HG03378 (cell line): ENCODE data around the gene SMURF2.
"Not testable (repeated sequence)": the region's sequence is repeated elsewhere in the genome, so short reads cannot be mapped to it uniquely, and the experiment has no call there.

Experiments used
- ATAC-seq: cut with Tn5 transposase; IDR thresholded peaks from one replicate; pipeline ENCODE4 v1.9.1; 2021; ENCODE audit warnings: mild to moderate bottlenecking, moderate library complexity; ENCODE audit not compliant: unreplicated experiment

Gene SMURF2

GRCh38 chr17:64667807-64668721 is 6.0 kb upstream of the SMURF2 start:
- not testable (repeated sequence) for ATAC-seq

DNA sequence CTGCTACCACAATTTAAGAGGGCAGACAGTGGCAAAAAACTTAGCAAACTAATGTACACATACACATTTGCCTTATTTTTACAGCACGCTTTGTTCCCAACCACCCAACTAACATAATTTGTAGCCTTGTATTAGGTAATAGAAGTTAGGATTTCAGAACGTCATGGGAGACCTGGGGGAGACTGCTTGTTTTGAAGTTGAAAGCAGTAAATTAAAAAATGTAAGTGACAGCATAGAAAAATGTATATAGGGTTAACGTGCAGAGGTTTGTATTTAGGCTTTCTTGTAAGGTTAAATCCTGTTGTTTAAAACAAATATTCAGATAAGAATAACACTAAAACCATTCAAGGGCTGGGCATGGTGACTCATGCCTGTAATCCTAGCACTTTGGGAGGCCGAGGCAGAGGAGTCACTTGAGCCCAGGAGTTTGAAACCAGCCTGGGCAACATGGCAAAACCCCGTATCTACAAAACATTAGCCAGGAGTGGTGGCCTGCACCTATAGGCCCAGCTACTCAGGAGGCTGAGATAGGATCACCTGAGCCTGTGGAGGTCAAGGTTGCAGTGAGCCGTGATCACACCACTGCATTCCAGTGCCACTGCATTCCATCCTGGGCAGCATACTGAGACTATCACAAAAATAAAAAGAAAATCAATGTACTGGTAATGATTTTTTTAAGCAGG is 2.3 kb upstream of the SMURF2 start:
- not testable (repeated sequence) for ATAC-seq

GRCh38 chr17:64663836-64664235 is 1.7 kb upstream of the SMURF2 start:
- not testable (repeated sequence) for ATAC-seq

GRCh38 chr17:64662774-64663367 is 764 bp upstream of the SMURF2 start:
- no peak for ATAC-seq

GRCh38 chr17:64661726-64661975 is 456 bp downstream of the SMURF2 start:
- ATAC-seq = no peak

DNA sequence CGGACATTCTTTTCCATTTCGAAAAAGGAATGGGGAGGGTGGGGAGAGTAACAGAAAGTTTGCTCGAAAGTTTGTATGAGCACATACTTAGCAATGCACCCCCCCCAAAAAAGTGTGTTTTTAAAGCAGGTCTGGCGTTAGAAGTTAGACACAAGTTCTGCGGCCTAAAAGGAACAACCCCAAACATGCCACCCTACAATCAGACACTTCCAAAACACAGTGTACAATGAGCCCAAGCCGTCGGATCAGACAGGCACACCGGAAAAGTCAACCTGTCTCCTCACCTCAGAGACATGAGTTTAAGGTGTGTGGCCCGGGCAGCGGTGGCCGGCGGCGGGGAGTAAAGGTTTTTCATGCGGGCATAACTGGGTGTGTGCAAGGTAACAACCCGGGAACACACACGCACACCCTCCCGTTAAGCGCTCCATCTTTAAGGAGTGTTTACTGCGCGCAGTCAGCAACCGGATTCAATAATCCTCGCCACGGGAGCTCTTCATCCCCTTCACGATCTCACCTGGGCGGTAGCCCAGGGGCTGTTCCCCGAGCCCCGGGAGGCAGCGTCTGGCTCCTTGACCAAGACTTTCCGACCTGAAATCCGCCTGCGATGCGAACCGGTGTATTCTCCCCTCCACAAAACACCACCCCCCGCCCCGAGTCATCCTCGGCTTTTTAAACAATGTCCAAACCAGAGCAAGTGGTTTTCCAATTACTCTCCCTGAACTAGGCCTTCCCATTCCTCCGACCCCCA is 955 bp downstream of the SMURF2 start:
- not testable (repeated sequence) for ATAC-seq

DNA sequence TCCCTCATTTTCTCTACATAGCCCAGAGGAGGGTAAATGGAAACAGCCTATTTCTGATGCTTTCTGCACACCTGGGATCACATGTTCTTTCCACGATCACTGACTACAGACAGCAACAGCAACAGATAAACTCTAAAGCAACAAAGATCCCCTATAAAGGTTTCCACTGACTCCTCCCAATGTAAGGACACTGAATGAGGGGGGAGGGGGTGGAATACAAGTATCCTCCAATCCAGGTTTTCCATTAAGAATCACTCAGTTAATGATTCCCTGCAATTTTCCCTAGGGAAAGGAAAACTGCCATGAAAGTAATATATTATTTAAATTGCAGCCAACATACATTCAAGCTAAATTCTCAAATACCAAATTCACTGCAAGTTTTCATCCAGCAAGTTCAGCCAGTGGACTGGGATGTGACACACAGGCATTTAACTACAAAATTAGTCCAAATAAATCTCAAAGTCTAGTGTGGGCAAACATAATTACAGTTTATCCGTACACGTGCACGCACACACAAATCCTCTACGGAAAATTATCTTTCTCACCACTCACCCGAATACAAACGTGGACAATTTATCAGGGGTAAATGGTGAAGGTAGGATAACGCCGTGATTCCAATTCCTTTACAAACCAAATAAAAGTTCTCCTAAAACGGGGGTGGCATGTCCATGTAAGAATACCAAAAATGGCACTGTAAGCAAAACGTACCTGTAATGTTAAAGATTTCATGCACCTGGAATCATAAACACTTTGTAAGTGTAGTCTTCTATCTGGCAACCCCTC is 1.7 kb downstream of the SMURF2 start:
- not testable (repeated sequence) for ATAC-seq

- ATAC-seq = no peak
These were observed 3.2 kb downstream of the SMURF2 start for GRCh38 chr17:64658931-64659330.

- no peak for ATAC-seq
These were observed 4.4 kb downstream of the SMURF2 start for GRCh38 chr17:64657610-64658125.

DNA sequence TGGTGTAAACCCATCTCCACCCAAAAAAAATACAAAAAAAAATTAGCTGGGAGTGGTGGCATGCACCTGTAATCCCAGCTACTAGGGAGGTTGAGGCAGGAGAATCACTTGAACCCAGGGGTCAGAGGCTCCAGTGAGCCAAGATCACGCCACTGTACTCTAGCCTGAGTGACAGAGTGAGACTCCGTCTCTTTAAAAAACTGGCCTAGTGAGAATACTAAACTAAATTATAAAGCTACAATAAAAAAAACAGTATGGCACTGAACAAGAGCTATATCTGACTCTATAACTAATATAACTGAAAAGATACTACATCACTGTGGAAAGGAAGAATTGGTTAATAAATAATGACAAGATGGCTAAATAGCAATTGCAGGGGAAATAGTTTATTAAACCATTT is 6.4 kb downstream of the SMURF2 start:
- no peak for ATAC-seq

DNA sequence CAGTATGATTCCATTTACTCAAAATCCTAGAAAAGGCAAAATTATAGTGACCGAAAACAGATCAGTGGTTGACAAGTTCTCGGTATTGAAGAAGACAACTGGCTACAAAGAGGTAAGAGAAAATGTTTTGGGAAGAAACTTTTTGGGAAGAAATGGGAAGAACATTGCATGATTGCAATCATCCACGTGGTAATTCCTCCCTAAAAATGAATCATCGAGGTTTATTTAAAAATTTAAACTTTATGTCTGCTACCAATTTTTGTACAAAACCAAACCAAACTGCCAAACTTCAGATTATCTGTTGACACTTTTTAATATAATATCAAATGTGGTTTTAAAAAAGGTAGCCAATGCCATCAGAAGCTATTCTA is 8.1 kb downstream of the SMURF2 start:
- ATAC-seq = no peak

DNA sequence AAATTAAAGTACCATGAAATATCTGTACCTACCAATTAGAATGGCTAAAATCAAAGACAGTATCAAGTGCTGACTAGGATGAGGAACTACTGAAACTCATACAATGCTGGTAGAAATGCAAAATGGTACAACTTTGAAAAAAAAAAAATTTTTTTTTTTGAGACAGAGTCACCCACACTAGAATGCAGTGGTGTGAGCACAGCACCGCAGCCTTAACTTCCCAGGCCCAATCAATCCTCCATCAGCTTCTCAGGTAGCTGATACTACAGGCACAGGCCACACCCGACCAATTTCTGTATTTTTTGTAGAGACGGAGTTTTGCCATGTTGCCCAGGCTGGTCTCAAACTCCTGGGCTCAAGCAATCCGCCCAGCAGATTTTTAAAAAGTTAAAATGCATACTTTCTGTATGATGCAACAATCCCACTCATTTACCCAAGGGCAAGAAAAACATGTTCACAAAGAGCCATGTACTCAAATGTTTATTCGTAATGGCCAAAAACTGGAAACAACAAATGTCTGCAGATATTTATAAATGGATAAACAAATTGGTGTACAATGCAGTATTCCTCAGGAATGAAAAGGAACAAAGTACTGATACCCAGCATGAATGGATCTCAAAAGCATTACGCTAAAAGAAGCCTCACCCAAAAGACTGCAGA is 8.7 kb downstream of the SMURF2 start:
- no peak for ATAC-seq

GRCh38 chr17:64651889-64652288 is 10.2 kb downstream of the SMURF2 start:
- ATAC-seq = no peak

DNA sequence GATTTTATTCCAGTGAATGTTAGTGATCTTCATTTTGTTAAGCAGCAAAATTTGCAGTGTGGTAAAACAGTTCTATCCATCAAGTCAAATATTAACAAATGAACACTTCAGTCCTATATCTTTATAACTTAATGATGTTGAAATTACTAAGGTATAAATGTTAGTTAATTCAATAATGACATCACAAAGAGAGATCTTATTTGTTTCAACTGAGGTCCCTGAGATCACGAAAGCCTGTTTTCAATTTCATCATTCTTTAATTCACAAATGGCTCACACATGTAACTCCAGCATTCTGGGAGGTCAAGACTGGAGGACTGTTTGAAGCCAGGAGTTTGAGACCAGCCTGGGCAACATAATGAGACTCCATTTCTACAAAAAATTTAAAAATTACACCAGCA is 13.9 kb downstream of the SMURF2 start:
- ATAC-seq = no peak

- ATAC-seq = no peak
These were observed 14.3 kb downstream of the SMURF2 start for GRCh38 chr17:64647817-64648216.

- no peak for ATAC-seq
These were observed 22.6 kb downstream of the SMURF2 start for GRCh38 chr17:64639516-64639915.

GRCh38 chr17:64638552-64639203 is 23.4 kb downstream of the SMURF2 start:
- ATAC-seq = no peak

- peak; percentile 83 for ATAC-seq
These were observed 26.3 kb downstream of the SMURF2 start for GRCh38 chr17:64635647-64636305.

DNA sequence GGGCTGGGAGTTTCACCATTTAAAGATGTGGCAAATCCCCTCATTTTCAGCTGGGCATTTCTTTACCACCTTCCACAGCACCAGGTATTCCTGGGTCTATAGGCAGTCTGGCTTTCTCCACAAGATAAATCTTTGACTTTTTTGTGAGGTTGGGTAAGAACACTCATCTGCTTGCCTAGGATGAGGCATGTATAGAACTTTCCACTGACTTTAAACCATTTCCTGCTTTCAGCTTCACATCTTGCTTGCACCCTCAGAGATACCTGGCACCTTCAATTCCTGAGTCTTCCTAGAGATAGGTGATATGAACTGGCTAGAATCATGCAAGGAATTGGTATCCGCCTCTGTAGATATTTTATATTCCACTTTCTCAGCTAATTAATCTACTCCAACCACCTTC is 27.9 kb downstream of the SMURF2 start:
- ATAC-seq = peak; percentile 44
